HG03135 (cell line): ENCODE measurements around the gene PEX6.

Experiments
- ATAC-seq: cut with Tn5 transposase; IDR thresholded peaks from one replicate; pipeline ENCODE4 v1.9.1; 2021; ENCODE audit warnings: mild to moderate bottlenecking, moderate library complexity; ENCODE audit not compliant: unreplicated experiment

PEX6 gene

GRCh38 chr6:42937548-42938427 lies 41.2 kb downstream of the PEX6 start:
- no peak for ATAC-seq

GRCh38 chr6:42936398-42936797 lies 42.6 kb downstream of the PEX6 start:
- no peak for ATAC-seq

- no peak for ATAC-seq
Observed at GRCh38 chr6:42935322-42935721, 43.7 kb downstream of the PEX6 start.

- ATAC-seq, result no peak
Observed at GRCh38 chr6:42933205-42933604, 45.8 kb downstream of the PEX6 start.

GRCh38 chr6:42932412-42932811 lies 46.6 kb downstream of the PEX6 start:
- ATAC-seq, result no peak

- peak; percentile 54 for ATAC-seq
Observed at GRCh38 chr6:42929821-42930360, 49.1 kb downstream of the PEX6 start.

- ATAC-seq, result peak; percentile 68
Observed at GRCh38 chr6:42928986-42929820, 49.8 kb downstream of the PEX6 start, which contains the start of gene CNPY3. CNPY3 (plus strand) TSS chr6:42929480; CDS start chr6:42929571, 91 bp downstream.

GRCh38 chr6:42925248-42925857 lies 53.6 kb downstream of the PEX6 start:
- no peak for ATAC-seq

- no peak for ATAC-seq
Observed at GRCh38 chr6:42923666-42924065, 55.3 kb downstream of the PEX6 start.

- ATAC-seq, result no peak
Observed at GRCh38 chr6:42921801-42922200, 57.2 kb downstream of the PEX6 start.

GRCh38 chr6:42916288-42916687 lies 62.7 kb downstream of the PEX6 start:
- ATAC-seq, result no peak

GRCh38 chr6:42915732-42916131 lies 63.2 kb downstream of the PEX6 start, which contains the start of gene PTCRA:
PTCRA (plus strand) TSS chr6:42916053; CDS start chr6:42916070, 17 bp downstream.
- ATAC-seq, result no peak

GRCh38 chr6:42914546-42914945 lies 64.4 kb downstream of the PEX6 start:
- no peak for ATAC-seq
